ENCODE measurements around the gene COL28A1. TPM values are rescaled to one million over a fixed set of nuclear protein-coding genes. Genes with fewer than 3 reads are reported as not detected.

Gene COL28A1
- total and polyA plus RNA-seq, 4 donors = 0.05 to 0.50 (median 0.18) TPM

GRCh38 chr7:7443806-7444350, 91.8 kb downstream of the COL28A1 start (continued):
- TF ChIP-seq ATF3 (IDR thresholded peaks at IDR 0.05) = no peak
- TF ChIP-seq SP1 (IDR thresholded peaks at IDR 0.05) = no peak
- no peak for TF ChIP-seq GABPA (IDR thresholded peaks at IDR 0.05 in 1 of 2, conservative IDR thresholded peaks at IDR 0.05 in 1 of 2)

DNA sequence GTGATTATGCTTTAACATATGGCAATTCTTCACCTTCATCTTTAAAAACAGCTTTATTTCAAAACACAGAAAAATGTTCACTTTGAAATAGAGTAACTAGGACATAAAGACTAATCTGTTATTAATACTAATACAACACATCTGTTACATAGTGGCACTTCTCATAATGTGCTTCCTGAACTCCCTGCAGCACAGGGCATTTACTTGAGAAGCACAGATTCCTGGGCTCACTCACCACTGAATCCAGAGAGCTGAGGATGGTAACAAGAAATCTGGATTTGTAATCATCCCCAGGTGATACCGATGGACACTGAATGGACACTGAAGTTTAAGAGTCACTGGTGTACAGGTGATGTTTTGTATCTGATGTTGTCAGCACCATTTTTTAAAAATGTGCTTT, 96.1 kb downstream of the COL28A1 start:
- no peak for TF ChIP-seq RXRA (IDR thresholded peaks at IDR 0.05)
- no peak for TF ChIP-seq CTCF (IDR thresholded peaks at IDR 0.05; ENCODE audit: low read depth, low read length, missing input control)
- TF ChIP-seq HNF4A (conservative IDR thresholded peaks at IDR 0.05) = no peak
- no peak for TF ChIP-seq YY1 (IDR thresholded peaks at IDR 0.05)
- no peak for TF ChIP-seq SP1 (IDR thresholded peaks at IDR 0.05)
- no peak for TF ChIP-seq HNF4G (IDR thresholded peaks at IDR 0.05)
- TF ChIP-seq, protein P1, sequence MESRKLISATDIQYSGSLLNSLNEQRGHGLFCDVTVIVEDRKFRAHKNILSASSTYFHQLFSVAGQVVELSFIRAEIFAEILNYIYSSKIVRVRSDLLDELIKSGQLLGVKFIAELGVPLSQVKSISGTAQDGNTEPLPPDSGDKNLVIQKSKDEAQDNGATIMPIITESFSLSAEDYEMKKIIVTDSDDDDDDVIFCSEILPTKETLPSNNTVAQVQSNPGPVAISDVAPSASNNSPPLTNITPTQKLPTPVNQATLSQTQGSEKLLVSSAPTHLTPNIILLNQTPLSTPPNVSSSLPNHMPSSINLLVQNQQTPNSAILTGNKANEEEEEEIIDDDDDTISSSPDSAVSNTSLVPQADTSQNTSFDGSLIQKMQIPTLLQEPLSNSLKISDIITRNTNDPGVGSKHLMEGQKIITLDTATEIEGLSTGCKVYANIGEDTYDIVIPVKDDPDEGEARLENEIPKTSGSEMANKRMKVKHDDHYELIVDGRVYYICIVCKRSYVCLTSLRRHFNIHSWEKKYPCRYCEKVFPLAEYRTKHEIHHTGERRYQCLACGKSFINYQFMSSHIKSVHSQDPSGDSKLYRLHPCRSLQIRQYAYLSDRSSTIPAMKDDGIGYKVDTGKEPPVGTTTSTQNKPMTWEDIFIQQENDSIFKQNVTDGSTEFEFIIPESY (IDR thresholded peaks at IDR 0.05) = no peak
- TF ChIP-seq RAD21 (IDR thresholded peaks at IDR 0.05) = no peak
- Histone ChIP-seq H3K9me3 (ENCODE audit: control insufficient read depth in 4 of 4, low read length in 3 of 4) (no peaks in the 10 kb centered on the region), H3K27ac (ENCODE audit: low read depth in 1 of 2, low read length in 2 of 2) (no peak overlapping the region), H3K4me3 (ENCODE audit: low read depth in 1 of 3, low read length in 3 of 3) (no peak overlapping the region), H3K27me3 (ENCODE audit: control insufficient read depth in 4 of 4, insufficient read depth in 4 of 4, low read length in 3 of 4) (no peaks in the 10 kb centered on the region), H3K4me1 (ENCODE audit: control insufficient read depth in 4 of 4, insufficient read depth in 4 of 4, low read length in 3 of 4) (peaks cover 0 to 7% (median 5%) of the 10 kb centered on the region in 4 donors), H3K9ac (ENCODE audit: low read depth in 1 of 2, low read length in 2 of 2) (no peak overlapping the region), H3K36me3 (ENCODE audit: control insufficient read depth in 4 of 4, insufficient read depth in 3 of 4, low read depth in 1 of 4, low read length in 3 of 4) (no peaks in the 10 kb centered on the region)
- 99% methylated on average over 1 of the region's 1 CpG for WGBS
- no peak for DNase-seq (ENCODE audit: low spot score)

- no peaks in the 10 kb centered on the region for H3K36me3 ChIP-seq (ENCODE audit: control insufficient read depth in 4 of 4, insufficient read depth in 3 of 4, low read depth in 1 of 4, low read length in 3 of 4)
- no peak overlapping the region for H3K4me3 ChIP-seq (ENCODE audit: low read depth in 1 of 3, low read length in 3 of 3)
- no peak for DNase-seq (ENCODE audit: low spot score)
- no peak overlapping the region for H3K9ac ChIP-seq (ENCODE audit: low read depth in 1 of 2, low read length in 2 of 2)
- H3K27me3 ChIP-seq (ENCODE audit: control insufficient read depth in 4 of 4, insufficient read depth in 4 of 4, low read length in 3 of 4) = no peaks in the 10 kb centered on the region
- H3K4me1 ChIP-seq (ENCODE audit: control insufficient read depth in 4 of 4, insufficient read depth in 4 of 4, low read length in 3 of 4) = peaks cover 0 to 7% (median 5%) of the 10 kb centered on the region in 4 donors
- 21% methylated on average over 5 of the region's 5 CpGs for WGBS
- TF ChIP-seq FOXA2 (IDR thresholded peaks at IDR 0.05) (peak; percentile 15), JUND (IDR thresholded peaks at IDR 0.05) (peak in 1 of 2 donors; percentile 39), RAD21 (IDR thresholded peaks at IDR 0.05) (no peak), GABPA (IDR thresholded peaks at IDR 0.05 in 1 of 2, conservative IDR thresholded peaks at IDR 0.05 in 1 of 2) (no peak)
- no peak overlapping the region for H3K27ac ChIP-seq (ENCODE audit: low read depth in 1 of 2, low read length in 2 of 2)
- H3K9me3 ChIP-seq (ENCODE audit: control insufficient read depth in 4 of 4, low read length in 3 of 4) = no peaks in the 10 kb centered on the region
These were observed 96.8 kb downstream of the COL28A1 start for GRCh38 chr7:7438851-7439250.

GRCh38 chr7:7435978-7436377, 99.7 kb downstream of the COL28A1 start:
- no peak overlapping the region for H3K27ac ChIP-seq (ENCODE audit: low read depth in 1 of 2, low read length in 2 of 2)
- H3K4me3 ChIP-seq (ENCODE audit: low read depth in 1 of 3, low read length in 3 of 3) = no peak overlapping the region
- H3K4me1 ChIP-seq (ENCODE audit: control insufficient read depth in 4 of 4, insufficient read depth in 4 of 4, low read length in 3 of 4) = peaks cover 0 to 7% (median 5%) of the 10 kb centered on the region in 4 donors
- H3K36me3 ChIP-seq (ENCODE audit: control insufficient read depth in 4 of 4, insufficient read depth in 3 of 4, low read depth in 1 of 4, low read length in 3 of 4) = no peaks in the 10 kb centered on the region
- no peaks in the 10 kb centered on the region for H3K27me3 ChIP-seq (ENCODE audit: control insufficient read depth in 4 of 4, insufficient read depth in 4 of 4, low read length in 3 of 4)
- DNase-seq (ENCODE audit: low spot score) = no peak
- WGBS = 97% methylated on average over 1 of the region's 1 CpG
- TF ChIP-seq TAF1 (conservative IDR thresholded peaks at IDR 0.05) (no peak), ATF3 (IDR thresholded peaks at IDR 0.05) (no peak), HNF4A (conservative IDR thresholded peaks at IDR 0.05) (no peak), EGR1 (IDR thresholded peaks at IDR 0.05; ENCODE audit: low read depth in 2 of 2) (no peak), NR2F2 (IDR thresholded peaks at IDR 0.05) (no peak), RAD21 (IDR thresholded peaks at IDR 0.05) (no peak), FOXA2 (IDR thresholded peaks at IDR 0.05) (no peak), HNF4G (IDR thresholded peaks at IDR 0.05) (no peak), REST (IDR thresholded peaks at IDR 0.05) (no peak)
- TF ChIP-seq, protein P2, sequence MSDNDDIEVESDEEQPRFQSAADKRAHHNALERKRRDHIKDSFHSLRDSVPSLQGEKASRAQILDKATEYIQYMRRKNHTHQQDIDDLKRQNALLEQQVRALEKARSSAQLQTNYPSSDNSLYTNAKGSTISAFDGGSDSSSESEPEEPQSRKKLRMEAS (IDR thresholded peaks at IDR 0.05) = no peak
- no peak overlapping the region for H3K9ac ChIP-seq (ENCODE audit: low read depth in 1 of 2, low read length in 2 of 2)
- no peaks in the 10 kb centered on the region for H3K9me3 ChIP-seq (ENCODE audit: control insufficient read depth in 4 of 4, low read length in 3 of 4)

All from liver (tissue), 9 donors.